Esophagus mucosa (tissue), 1 donor: ENCODE measurements around the gene HADH. TPM values are rescaled to one million over a fixed set of nuclear protein-coding genes. Genes with fewer than 3 reads are reported as not detected.
"Not testable (repeated sequence)": the region's sequence is repeated elsewhere in the genome, so short reads cannot be mapped to it uniquely, and the experiment has no call there.

Experiments
- ATAC-seq: fragments of 200-7000 bp; cut with Tn5 transposase; one replicate; pipeline ENCODE4 v1.9.1; 2020
- total RNA-seq: library from RNA; stranded (reverse); gene quantifications from one replicate; pipeline ENCODE4 v1.2.4, GENCODE V29; 2023
- donor health status: DM: yes; HTN: yes; CAD: no.

The HADH gene
- total RNA-seq, 1 donor from 2014 or later, result 32.8 TPM

GRCh38 chr4:107996949-107997788, 7.5 kb downstream of the HADH start:
- ATAC-seq, result no peak

- no peak for ATAC-seq
Observed at GRCh38 chr4:107997794-107998193, 8.1 kb downstream of the HADH start.

- no peak for ATAC-seq
Observed at GRCh38 chr4:107999932-108000539, 10.3 kb downstream of the HADH start.

GRCh38 chr4:108001540-108002135, 11.9 kb downstream of the HADH start:
- ATAC-seq, result peak; percentile 38

- no peak for ATAC-seq
Observed at GRCh38 chr4:108003982-108004515, 14.4 kb downstream of the HADH start.

GRCh38 chr4:108004646-108005045, 15.0 kb downstream of the HADH start:
- ATAC-seq, result no peak

- ATAC-seq, result no peak
Observed at GRCh38 chr4:108005807-108006206, 16.1 kb downstream of the HADH start.

- ATAC-seq, result no peak
Observed at GRCh38 chr4:108006361-108006760, 16.7 kb downstream of the HADH start.

- no peak for ATAC-seq
Observed at GRCh38 chr4:108007984-108008383, 18.3 kb downstream of the HADH start.

- peak; percentile 94 for ATAC-seq
Observed at GRCh38 chr4:108008721-108009120, 19.0 kb downstream of the HADH start.

- ATAC-seq, result no peak
Observed at GRCh38 chr4:108010167-108010566, 20.5 kb downstream of the HADH start.

- ATAC-seq, result not testable (repeated sequence)
Observed at GRCh38 chr4:108012382-108012781, 22.7 kb downstream of the HADH start.

GRCh38 chr4:108013327-108013726, 23.6 kb downstream of the HADH start:
- ATAC-seq, result no peak

GRCh38 chr4:108013955-108014354, 24.3 kb downstream of the HADH start:
- no peak for ATAC-seq

- ATAC-seq, result peak; percentile 63
Observed at GRCh38 chr4:108018040-108018883, 28.6 kb downstream of the HADH start.

GRCh38 chr4:108018884-108019187, 29.1 kb downstream of the HADH start:
- no peak for ATAC-seq

GRCh38 chr4:108024085-108024877, 34.6 kb downstream of the HADH start:
- no peak for ATAC-seq

GRCh38 chr4:108024878-108025165, 35.1 kb downstream of the HADH start:
- no peak for ATAC-seq

- no peak for ATAC-seq
Observed at GRCh38 chr4:108029016-108029720, 39.5 kb downstream of the HADH start.

- peak; percentile 17 for ATAC-seq
Observed at GRCh38 chr4:108029731-108030130, 40.0 kb downstream of the HADH start.

- peak; percentile 85 for ATAC-seq
Observed at GRCh38 chr4:108030332-108030731, 40.6 kb downstream of the HADH start.
